Measurements from ENCODE around the gene GIGYF1.

DNA sequence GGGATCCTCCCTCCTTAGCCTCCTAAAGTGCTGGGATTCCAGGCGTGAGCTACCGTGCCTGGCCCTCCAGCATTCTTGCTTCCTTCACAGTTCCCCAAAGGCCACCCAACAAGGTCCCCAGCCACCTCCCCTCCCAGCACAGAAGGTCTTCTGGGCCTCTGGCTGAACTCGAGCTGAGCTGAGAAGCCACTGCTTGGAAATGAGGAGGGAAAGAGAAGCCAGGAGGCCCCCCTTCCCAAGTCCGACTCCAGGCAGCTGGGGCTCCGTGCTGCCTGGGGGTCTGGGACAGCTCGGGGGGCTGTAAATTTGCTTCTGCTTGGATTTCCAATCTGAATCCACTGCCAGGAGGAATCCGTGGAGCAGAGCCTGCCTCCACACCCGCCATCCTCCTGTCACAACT, 20.7 kb upstream of the GIGYF1 start:
- TF ChIP-seq, protein P1, sequence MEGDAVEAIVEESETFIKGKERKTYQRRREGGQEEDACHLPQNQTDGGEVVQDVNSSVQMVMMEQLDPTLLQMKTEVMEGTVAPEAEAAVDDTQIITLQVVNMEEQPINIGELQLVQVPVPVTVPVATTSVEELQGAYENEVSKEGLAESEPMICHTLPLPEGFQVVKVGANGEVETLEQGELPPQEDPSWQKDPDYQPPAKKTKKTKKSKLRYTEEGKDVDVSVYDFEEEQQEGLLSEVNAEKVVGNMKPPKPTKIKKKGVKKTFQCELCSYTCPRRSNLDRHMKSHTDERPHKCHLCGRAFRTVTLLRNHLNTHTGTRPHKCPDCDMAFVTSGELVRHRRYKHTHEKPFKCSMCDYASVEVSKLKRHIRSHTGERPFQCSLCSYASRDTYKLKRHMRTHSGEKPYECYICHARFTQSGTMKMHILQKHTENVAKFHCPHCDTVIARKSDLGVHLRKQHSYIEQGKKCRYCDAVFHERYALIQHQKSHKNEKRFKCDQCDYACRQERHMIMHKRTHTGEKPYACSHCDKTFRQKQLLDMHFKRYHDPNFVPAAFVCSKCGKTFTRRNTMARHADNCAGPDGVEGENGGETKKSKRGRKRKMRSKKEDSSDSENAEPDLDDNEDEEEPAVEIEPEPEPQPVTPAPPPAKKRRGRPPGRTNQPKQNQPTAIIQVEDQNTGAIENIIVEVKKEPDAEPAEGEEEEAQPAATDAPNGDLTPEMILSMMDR (IDR thresholded peaks at IDR 0.05; ENCODE audit: low read length): no peak
- no peak for TF ChIP-seq EZH2phosphoT487 (IDR thresholded peaks at IDR 0.05; ENCODE audit: low read length)

Measured in MM.1S (cell line).